NCI-H2107 (cell line): Measurements from ENCODE around the gene MYO15B.
"Not testable (repeated sequence)": the region's sequence is repeated elsewhere in the genome, so short reads cannot be mapped to it uniquely, and the experiment has no call there.

Experiments used
- DNase-seq: peaks from one replicate; lab custom pipeline; 2025; lab: John Stamatoyannopoulos, UW

Gene MYO15B

GRCh38 chr17:75575728-75576127 lies 11.9 kb upstream of the MYO15B start:
- no peak for DNase-seq

DNA sequence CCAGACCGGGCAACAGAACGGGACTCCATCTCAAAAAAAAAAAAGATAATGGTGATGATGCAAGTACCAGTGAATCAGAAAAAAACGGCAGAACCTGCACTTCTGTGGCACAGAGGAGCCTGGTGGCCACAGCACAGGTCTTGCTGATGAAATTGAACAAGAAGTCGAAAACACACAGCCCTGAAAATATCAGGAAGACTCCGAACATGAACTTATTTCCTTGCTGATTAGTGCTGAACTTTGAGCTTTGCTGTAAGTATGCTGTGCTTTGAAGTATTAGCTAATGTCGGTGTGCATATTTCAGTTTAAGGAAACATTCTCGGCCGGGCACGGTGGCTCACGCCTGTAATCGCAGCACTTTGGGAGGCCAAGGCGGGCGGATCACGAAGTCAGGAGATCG lies 10.9 kb upstream of the MYO15B start:
- no peak for DNase-seq

GRCh38 chr17:75581121-75581725 lies 6.4 kb upstream of the MYO15B start:
- DNase-seq: not testable (repeated sequence)

DNA sequence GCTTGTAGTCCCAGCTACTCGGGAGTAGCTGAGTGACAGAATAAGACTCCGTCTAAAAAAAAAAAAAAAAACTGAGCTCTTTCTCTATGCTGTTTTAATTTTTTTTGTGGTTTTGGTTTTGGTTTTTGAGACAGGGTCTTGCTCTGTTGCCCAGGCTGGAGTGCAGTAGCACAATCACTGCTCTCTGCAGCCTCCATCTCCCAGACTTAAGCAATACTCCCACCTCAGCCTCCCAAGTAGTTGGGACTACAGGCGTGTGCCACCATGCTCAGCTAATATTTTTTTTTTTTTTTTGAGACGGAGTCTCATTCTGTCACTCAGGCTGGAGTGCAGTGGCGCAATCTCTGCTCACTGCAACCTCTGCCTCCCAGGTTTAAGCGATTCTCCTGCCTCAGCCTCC lies 4.4 kb upstream of the MYO15B start:
- DNase-seq: not testable (repeated sequence)

DNA sequence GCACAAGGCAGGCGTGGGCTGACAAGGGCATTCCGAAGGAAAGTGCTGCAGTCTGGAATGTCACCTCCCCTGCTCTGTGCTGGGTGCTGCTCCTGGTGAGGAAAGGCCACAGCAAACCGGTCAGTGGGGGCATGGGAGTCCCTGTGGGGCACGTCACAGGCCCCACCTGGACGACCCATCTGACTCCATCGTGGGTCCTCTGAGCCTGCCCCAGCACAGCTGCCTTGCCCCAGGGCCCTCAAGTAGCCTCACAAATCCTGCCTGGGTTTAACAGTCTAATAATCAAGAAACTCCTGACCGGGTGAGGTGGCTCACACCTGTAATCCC lies 2.8 kb upstream of the MYO15B start:
- no peak for DNase-seq

DNA sequence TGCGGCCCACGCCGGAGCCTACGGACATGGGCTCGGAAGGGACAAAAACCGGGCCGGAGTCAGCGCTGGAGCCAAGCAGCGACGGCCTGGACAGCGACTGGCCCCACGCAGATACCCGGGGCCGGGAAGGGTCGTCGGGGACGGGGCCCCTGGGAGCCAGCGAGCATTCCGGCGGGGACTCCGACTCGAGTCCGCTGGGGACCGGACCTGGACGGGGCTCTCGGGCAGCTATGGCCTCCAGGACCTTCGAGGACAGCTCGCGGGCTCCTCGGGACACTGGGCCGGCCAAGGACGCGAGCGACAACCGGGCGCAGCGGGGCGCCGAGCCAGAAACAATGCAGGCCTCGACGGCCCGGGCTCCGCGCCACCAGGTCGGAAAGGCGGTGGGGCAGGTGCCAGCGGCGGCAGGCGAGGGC lies 1.0 kb downstream of the MYO15B start:
- no peak for DNase-seq

- peak; percentile 88 for DNase-seq
Measured at GRCh38 chr17:75589012-75589918, 1.7 kb downstream of the MYO15B start.

GRCh38 chr17:75589919-75590303 lies 2.3 kb downstream of the MYO15B start:
- no peak for DNase-seq

- no peak for DNase-seq
Measured at GRCh38 chr17:75590314-75590761, 2.7 kb downstream of the MYO15B start.

GRCh38 chr17:75590849-75591721 lies 3.5 kb downstream of the MYO15B start:
- DNase-seq: no peak

GRCh38 chr17:75591722-75592302 lies 4.2 kb downstream of the MYO15B start:
- no peak for DNase-seq

DNA sequence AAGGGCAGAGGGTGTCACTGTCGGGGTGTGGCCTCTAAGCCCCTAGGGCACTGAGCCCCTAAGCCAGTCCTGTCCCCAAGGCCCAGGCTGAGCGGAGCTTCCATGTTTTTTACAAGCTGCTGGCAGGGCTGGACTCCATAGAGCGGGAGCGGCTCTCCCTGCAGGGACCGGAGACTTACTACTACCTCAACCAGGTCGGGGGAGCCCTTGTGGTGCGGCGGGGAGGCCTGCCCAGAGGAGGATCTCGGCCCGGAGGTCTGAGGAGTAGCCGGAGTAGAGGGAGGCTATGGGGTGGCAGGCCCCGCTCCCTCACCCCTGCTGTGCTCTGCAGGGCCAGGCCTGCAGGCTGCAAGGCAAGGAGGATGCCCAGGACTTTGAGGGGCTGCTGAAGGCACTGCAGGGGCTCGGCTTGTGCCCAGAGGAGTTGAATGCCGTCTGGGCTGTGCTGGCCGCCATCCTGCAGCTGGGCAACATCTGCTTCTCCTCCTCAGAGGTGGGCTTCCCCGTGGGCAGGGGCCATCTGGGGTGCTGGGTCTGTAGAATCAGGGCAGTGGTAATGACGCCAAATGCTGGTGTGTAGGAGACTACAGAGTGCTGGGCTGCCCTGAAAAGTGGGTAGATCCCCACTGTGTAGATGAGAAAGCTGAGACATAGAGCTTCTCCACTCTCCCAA lies 4.9 kb downstream of the MYO15B start:
- no peak for DNase-seq

DNA sequence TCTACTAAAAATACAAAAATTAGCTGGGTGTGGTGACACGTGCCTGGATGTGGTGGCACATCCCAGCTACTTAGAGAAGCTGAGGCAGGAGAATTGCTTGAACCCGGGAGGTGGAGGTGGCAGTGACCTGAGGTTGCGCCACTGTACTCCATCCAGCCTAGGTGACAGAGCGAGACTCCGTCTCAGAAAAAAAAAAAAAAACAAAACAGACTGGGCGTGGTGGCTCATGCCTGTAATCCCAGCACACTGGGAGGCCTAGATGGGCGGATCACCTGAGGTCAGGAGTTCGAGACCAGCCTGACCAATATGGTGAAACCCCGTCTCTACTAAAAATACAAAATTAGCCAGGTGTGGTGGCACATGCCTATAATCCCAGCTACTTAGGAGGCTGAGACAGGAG lies 5.8 kb downstream of the MYO15B start:
- DNase-seq: not testable (repeated sequence)

- DNase-seq: no peak
Measured at GRCh38 chr17:75594499-75595283, 7.1 kb downstream of the MYO15B start.

DNA sequence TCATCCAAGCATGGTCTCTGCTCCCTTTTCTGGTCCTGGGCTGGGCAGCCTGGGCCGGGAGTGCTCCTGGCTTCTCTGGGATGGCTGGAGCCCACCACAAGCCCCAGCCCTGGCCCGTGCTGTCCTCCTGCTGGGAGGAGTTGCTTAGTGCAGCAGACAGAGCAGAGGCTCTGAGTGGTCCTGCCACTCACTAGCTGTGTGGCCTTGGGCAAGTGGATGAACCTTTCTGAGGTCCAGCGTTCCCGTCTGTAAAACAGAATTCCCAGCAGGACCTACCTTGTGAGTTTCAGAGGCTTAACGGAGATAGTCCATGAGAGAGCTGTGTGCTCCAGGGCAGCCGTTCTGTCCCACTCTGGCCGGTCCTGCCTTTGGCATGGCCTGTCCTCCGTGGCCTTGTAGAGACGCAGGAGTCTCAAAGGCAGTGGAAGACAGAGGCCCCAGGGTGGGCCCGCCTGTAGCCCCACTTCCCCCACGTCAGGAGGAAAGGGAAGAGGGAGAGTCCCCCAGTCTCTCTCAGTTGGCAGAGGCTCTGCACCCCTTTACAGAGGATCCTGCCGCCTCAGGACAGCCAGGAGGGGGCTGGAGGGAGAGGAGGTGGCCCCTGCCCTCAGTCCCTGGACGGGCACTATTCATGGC lies 7.8 kb downstream of the MYO15B start:
- DNase-seq: no peak

DNA sequence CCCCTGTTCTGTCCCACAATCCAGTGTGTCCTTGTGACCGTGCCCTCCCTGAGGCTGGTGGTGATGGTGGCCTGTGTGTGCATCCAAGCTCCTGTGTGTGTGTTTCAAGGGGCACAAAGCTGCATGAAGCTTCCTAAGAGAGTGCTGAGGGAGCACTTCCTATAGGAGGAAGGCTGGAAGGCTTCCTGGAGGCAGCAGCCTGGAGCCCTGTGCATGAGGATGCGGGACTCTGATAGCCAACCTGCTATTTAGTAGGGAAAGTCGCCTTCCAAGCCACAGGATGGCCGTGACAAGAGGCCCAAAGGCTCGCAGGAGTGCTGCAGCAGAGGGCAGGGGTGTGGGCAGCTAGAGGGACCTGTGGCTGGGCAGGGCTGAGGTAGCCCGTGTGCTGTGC lies 8.3 kb downstream of the MYO15B start:
- no peak for DNase-seq

GRCh38 chr17:75596320-75597087 lies 8.9 kb downstream of the MYO15B start:
- no peak for DNase-seq

DNA sequence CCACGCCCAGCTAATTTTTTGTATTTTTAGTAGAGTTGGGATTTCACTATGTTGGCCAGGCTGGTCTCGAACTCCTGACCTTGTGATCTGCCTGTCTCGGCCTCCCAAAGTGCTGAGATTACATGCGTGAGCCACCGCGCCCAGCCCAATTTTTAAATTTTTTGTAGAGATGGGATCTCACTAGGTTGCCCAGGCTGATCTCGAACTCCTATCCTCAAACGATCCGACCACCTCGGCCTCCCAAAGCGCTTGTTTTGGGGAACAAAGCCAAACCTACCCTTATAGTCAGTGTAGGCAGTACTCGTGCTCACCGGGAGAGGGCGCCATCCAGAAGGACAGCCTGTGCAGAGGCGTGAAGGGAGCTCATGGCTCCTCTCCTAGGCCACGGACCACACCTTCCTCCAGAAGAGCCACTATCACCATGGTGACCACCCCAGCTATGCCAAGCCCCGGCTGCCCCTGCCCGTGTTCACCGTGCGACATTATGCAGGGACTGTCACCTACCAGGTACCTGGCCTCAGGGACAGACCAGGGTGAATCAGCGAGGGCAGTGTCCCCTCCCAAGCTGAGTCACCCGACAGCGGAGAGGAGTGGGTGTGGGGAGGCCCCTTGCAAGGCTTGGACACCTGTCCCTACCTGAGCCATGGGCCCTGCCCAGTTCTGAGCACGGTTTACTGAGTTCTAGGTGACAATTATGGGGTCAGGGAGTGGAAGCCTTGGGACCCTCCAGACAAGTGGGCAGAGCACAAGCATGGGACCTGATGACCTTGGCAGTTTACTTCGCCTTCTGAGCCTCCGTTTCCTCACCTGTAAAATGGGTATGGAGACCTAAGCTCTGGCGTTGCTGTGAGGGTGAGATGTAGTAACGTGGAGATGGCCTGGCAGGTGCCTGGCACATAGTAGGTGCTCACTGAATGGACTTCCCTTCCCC lies 13.7 kb downstream of the MYO15B start:
- DNase-seq: no peak
